ENCODE data around the gene SLC25A40.

DNA sequence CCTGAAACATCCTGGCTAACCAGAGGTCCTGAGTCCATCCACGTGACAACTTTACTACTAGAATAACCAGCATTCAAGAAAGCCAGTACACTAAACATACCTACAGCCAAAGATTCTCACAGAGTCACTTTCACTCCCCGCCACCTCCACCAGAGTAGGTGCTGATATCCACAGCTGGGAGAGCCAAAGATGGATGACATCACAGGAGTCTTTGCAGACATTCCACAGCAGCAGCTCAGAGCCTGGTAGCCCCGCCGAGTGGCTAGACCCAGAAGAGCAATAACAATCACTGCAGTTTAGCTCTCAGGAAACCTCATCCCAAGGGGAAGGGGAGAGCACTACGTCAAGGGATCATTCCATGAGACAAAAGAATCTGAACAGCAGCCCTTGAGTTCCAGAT lies 44.4 kb upstream of the SLC25A40 start:
- TF ChIP-seq, protein P1, sequence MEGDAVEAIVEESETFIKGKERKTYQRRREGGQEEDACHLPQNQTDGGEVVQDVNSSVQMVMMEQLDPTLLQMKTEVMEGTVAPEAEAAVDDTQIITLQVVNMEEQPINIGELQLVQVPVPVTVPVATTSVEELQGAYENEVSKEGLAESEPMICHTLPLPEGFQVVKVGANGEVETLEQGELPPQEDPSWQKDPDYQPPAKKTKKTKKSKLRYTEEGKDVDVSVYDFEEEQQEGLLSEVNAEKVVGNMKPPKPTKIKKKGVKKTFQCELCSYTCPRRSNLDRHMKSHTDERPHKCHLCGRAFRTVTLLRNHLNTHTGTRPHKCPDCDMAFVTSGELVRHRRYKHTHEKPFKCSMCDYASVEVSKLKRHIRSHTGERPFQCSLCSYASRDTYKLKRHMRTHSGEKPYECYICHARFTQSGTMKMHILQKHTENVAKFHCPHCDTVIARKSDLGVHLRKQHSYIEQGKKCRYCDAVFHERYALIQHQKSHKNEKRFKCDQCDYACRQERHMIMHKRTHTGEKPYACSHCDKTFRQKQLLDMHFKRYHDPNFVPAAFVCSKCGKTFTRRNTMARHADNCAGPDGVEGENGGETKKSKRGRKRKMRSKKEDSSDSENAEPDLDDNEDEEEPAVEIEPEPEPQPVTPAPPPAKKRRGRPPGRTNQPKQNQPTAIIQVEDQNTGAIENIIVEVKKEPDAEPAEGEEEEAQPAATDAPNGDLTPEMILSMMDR (IDR thresholded peaks at IDR 0.05): no peak
- TF ChIP-seq POLR2A (IDR thresholded peaks at IDR 0.05) (no peak), POLR2AphosphoS5 (IDR thresholded peaks at IDR 0.05) (no peak)
